ENCODE data around the gene SDR42E1.
A peak's percentile ranks its signal among the peaks of the same experiment; 100 is the strongest.

SDR42E1 gene

DNA sequence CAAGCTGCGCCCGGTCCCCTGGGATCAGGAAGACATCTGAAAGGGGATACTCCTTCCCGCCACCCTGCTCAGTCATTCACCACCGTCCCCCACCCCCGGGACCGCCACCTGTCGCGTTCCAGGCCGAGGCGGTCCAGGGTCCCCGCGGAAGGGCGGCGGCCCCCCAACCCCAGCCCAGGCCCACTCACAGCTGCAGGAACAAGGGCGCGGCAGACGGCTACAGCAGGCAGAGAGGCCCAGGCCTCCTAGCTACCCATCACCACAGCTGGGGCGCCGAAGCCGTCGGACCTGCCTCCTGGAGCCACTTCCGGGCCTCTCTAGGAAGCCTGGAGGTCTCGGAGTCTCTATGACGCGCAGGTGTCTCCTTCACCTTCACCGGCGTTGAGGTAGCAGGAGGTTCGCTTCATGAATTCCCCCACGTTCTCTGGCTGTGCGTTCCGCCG is at the start of gene SDR42E1:
Gene SDR42E1 (minus strand): TSS at position 272 of the 443 bp plus-strand sequence. CDS start 10,612 bp downstream, outside the sequence.
- Histone ChIP-seq H3K4me1 (ENCODE audit: control insufficient read depth, insufficient read depth, low read length) (no peaks in the 10 kb centered on the region), H3K9ac (ENCODE audit: low read depth, low read length) (no peak within 1 kb of the TSS), H3K9me3 (ENCODE audit: control insufficient read depth, insufficient read depth, low read length) (peaks cover 21% of the 10 kb centered on the region), H3K27me3 (ENCODE audit: control insufficient read depth, insufficient read depth, low read length) (no peaks in the 10 kb centered on the region), H3K27ac (ENCODE audit: low read depth, low read length) (no peak within 1 kb of the TSS), H3K4me3 (ENCODE audit: low read depth, low read length) (no peak within 1 kb of the TSS), H3K36me3 (ENCODE audit: control insufficient read depth, insufficient read depth, low read length) (no peaks in the 10 kb centered on the region)

DNA sequence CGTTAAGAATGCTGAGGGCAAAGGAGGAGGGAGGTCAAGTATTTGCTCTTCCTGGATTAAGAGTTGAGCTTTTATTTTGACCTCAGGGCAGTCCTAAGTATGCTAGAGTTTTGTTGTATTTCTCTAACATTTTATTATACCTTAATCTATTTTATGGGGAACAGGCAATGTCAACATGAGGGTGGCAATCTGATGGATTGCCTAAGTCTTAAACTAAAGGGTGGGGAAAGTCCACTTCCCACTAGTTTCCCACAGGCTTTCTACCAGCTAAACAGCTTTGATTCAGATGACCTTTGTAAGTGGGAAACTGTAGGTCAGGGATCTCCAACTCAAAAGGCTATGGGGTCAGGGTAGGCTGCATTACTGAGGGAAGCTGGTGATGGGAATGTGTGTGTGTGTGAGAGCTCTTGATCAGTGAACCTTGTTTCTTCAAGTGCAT is 48.7 kb upstream of the SDR42E1 start:
- Histone ChIP-seq H3K9ac (ENCODE audit: low read depth, low read length) (no peak overlapping the region), H3K27ac (ENCODE audit: low read depth, low read length) (no peak overlapping the region), H3K4me3 (ENCODE audit: low read depth, low read length) (no peak overlapping the region), H3K36me3 (ENCODE audit: control insufficient read depth, insufficient read depth, low read length) (no peaks in the 10 kb centered on the region), H3K9me3 (ENCODE audit: control insufficient read depth, insufficient read depth, low read length) (no peaks in the 10 kb centered on the region), H3K27me3 (ENCODE audit: control insufficient read depth, insufficient read depth, low read length) (no peaks in the 10 kb centered on the region), H3K4me1 (ENCODE audit: control insufficient read depth, insufficient read depth, low read length) (no peaks in the 10 kb centered on the region)

DNA sequence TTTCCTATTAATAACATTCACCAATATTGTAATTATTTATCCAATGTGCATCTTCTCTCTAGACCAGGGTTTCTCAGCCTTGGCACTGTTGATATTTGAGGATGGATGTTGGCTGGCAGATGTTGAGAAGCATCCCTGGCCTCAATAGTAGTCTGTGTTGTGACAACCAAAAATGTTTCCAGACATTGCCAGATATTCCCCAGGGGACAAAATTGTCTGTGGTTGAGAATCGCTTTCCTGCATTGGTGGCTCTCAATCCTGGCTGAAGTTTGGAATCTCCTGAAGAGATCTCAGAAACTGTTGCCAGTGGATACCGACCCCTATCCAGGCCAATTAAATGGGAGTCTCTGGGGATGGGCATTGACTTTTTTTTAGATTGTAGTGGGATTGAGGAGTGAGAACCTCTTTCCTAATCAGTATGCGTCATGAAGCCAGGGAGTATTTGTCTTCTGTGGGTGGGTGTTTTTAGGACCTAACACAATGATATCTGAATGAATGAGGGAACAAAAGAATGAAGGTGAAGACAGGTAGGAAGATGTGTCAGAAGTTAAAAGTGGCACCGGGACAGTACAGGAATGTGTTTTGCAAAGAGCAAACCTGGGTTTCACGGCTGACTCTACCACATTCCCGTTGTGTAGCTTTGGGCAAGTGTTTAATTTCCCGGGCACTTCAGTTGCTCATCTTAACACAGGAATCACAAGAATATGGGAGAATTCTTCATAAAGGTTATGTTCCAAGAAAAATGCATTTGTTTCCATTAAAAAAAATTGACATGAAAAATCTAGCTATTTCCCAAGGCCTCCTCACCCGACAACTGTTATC is 48.1 kb upstream of the SDR42E1 start:
- Histone ChIP-seq H3K36me3 (ENCODE audit: control insufficient read depth, insufficient read depth, low read length) (no peaks in the 10 kb centered on the region), H3K9me3 (ENCODE audit: control insufficient read depth, insufficient read depth, low read length) (no peaks in the 10 kb centered on the region), H3K4me1 (ENCODE audit: control insufficient read depth, insufficient read depth, low read length) (no peaks in the 10 kb centered on the region), H3K9ac (ENCODE audit: low read depth, low read length) (no peak overlapping the region), H3K4me3 (ENCODE audit: low read depth, low read length) (no peak overlapping the region), H3K27me3 (ENCODE audit: control insufficient read depth, insufficient read depth, low read length) (no peaks in the 10 kb centered on the region), H3K27ac (ENCODE audit: low read depth, low read length) (no peak overlapping the region)

GRCh38 chr16:82056550-82056896 is 45.3 kb upstream of the SDR42E1 start:
- Histone ChIP-seq H3K4me1 (ENCODE audit: control insufficient read depth, insufficient read depth, low read length) (no peaks in the 10 kb centered on the region), H3K9me3 (ENCODE audit: control insufficient read depth, insufficient read depth, low read length) (no peaks in the 10 kb centered on the region), H3K27ac (ENCODE audit: low read depth, low read length) (no peak overlapping the region), H3K9ac (ENCODE audit: low read depth, low read length) (no peak overlapping the region), H3K4me3 (ENCODE audit: low read depth, low read length) (no peak overlapping the region), H3K36me3 (ENCODE audit: control insufficient read depth, insufficient read depth, low read length) (no peaks in the 10 kb centered on the region), H3K27me3 (ENCODE audit: control insufficient read depth, insufficient read depth, low read length) (no peaks in the 10 kb centered on the region)

DNA sequence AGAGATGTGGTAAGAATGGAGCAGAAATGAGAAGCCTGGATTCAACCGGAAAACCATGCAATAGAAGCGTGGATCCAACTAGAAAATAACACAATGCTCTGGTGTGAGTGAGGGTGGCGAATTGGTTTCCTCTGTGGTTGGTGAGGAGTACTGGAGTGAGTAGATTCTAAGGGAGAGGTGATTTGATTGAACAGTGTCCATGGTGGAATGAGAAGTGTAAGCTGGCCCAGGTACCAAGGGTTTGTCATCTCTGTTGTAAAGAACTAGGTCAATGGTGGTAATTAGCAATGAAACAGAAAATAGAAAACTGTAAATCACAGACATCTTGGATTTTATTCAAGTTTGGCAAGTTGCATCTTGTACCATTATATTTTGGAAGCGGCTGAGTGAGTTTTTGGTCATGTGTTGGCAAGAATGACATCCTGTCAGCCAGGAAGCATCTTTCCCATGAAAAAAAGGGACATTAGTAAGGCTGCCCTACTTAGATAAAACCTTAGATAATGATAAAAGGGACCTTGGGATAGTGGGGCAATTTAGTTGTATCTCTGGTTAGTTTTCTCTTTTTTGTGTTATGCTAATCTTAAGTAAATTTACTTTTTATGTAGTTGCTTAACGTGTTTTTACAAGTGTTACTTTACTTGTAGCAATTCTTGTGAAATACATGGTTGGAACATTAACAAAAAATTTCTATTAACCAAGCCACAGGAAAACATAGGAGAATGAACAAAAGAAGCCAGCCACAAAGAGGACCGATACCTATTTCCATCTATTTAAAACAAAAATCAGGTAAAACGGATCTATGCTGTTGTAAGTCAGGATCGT is 44.7 kb upstream of the SDR42E1 start:
- Histone ChIP-seq H3K36me3 (ENCODE audit: control insufficient read depth, insufficient read depth, low read length) (no peaks in the 10 kb centered on the region), H3K27me3 (ENCODE audit: control insufficient read depth, insufficient read depth, low read length) (no peaks in the 10 kb centered on the region), H3K4me1 (ENCODE audit: control insufficient read depth, insufficient read depth, low read length) (no peaks in the 10 kb centered on the region), H3K27ac (ENCODE audit: low read depth, low read length) (no peak overlapping the region), H3K9ac (ENCODE audit: low read depth, low read length) (no peak overlapping the region), H3K9me3 (ENCODE audit: control insufficient read depth, insufficient read depth, low read length) (no peaks in the 10 kb centered on the region), H3K4me3 (ENCODE audit: low read depth, low read length) (no peak overlapping the region)

- H3K4me1 ChIP-seq (ENCODE audit: control insufficient read depth, insufficient read depth, low read length) = no peaks in the 10 kb centered on the region
Observed at GRCh38 chr16:82055117-82055516, 43.8 kb upstream of the SDR42E1 start.

DNA sequence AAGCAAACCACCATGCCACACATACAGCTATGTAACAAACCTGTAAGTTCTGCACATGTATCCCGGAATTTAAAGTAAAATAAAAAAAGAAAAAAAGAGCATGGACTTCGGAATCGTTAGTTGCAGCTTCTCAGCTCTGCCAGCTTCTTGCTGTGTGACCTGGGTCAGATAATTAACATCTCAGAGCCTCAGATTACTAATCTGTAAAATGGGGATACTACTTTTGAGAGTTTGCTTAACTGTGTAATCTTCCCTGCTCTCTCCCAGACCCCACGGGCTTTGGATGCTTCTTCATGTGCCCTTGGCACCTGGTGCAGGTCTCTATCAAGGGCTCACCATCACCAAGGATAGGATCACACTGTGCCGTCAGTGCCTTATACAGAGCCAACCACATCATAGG is 40.4 kb upstream of the SDR42E1 start:
- H3K27ac ChIP-seq (ENCODE audit: low read depth, low read length) = no peak overlapping the region
- H3K9me3 ChIP-seq (ENCODE audit: control insufficient read depth, insufficient read depth, low read length) = no peaks in the 10 kb centered on the region
- H3K27me3 ChIP-seq (ENCODE audit: control insufficient read depth, insufficient read depth, low read length) = no peaks in the 10 kb centered on the region
- H3K36me3 ChIP-seq (ENCODE audit: control insufficient read depth, insufficient read depth, low read length) = no peaks in the 10 kb centered on the region
- H3K9ac ChIP-seq (ENCODE audit: low read depth, low read length) = no peak overlapping the region
- no peak overlapping the region for H3K4me3 ChIP-seq (ENCODE audit: low read depth, low read length)
- no peaks in the 10 kb centered on the region for H3K4me1 ChIP-seq (ENCODE audit: control insufficient read depth, insufficient read depth, low read length)

More at GRCh38 chr16:82055117-82055516, 43.8 kb upstream of the SDR42E1 start:
- no peaks in the 10 kb centered on the region for H3K36me3 ChIP-seq (ENCODE audit: control insufficient read depth, insufficient read depth, low read length)
- H3K9me3 ChIP-seq (ENCODE audit: control insufficient read depth, insufficient read depth, low read length) = no peaks in the 10 kb centered on the region
- no peak overlapping the region for H3K9ac ChIP-seq (ENCODE audit: low read depth, low read length)
- H3K4me3 ChIP-seq (ENCODE audit: low read depth, low read length) = no peak overlapping the region
- no peaks in the 10 kb centered on the region for H3K27me3 ChIP-seq (ENCODE audit: control insufficient read depth, insufficient read depth, low read length)
- no peak overlapping the region for H3K27ac ChIP-seq (ENCODE audit: low read depth, low read length)

- H3K4me3 ChIP-seq (ENCODE audit: low read depth, low read length) = no peak overlapping the region
- no peaks in the 10 kb centered on the region for H3K27me3 ChIP-seq (ENCODE audit: control insufficient read depth, insufficient read depth, low read length)
- no peaks in the 10 kb centered on the region for H3K4me1 ChIP-seq (ENCODE audit: control insufficient read depth, insufficient read depth, low read length)
- H3K9me3 ChIP-seq (ENCODE audit: control insufficient read depth, insufficient read depth, low read length) = no peaks in the 10 kb centered on the region
- no peak overlapping the region for H3K27ac ChIP-seq (ENCODE audit: low read depth, low read length)
- no peaks in the 10 kb centered on the region for H3K36me3 ChIP-seq (ENCODE audit: control insufficient read depth, insufficient read depth, low read length)
- no peak overlapping the region for H3K9ac ChIP-seq (ENCODE audit: low read depth, low read length)
Observed at GRCh38 chr16:82050909-82051357, 39.7 kb upstream of the SDR42E1 start.

DNA sequence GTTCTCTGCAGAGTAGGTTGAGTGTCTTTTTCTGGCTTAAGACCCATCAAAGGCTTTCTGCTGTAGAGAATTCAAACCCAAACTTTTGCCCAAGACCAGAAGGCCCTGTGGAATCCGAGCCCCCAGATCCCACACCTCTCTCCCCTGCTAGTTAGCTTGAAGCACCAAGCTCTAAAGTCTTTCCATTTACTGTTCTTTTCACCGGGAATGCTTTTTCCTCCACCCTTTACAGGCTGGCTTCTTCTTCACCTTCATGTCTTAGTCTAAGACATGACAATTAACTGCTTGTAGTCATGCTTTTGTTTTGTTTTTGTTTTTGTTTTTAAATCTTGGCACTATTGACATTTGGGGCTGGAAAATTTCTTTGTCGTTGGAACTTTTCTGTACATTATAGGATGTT is 39.2 kb upstream of the SDR42E1 start:
- Histone ChIP-seq H3K4me1 (ENCODE audit: control insufficient read depth, insufficient read depth, low read length) (no peaks in the 10 kb centered on the region), H3K27ac (ENCODE audit: low read depth, low read length) (peak overlapping the region; percentile 3), H3K27me3 (ENCODE audit: control insufficient read depth, insufficient read depth, low read length) (no peaks in the 10 kb centered on the region), H3K9me3 (ENCODE audit: control insufficient read depth, insufficient read depth, low read length) (no peaks in the 10 kb centered on the region), H3K4me3 (ENCODE audit: low read depth, low read length) (no peak overlapping the region), H3K9ac (ENCODE audit: low read depth, low read length) (no peak overlapping the region), H3K36me3 (ENCODE audit: control insufficient read depth, insufficient read depth, low read length) (no peaks in the 10 kb centered on the region)

GRCh38 chr16:82049484-82049883 is 38.2 kb upstream of the SDR42E1 start:
- H3K27ac ChIP-seq (ENCODE audit: low read depth, low read length) = no peak overlapping the region

GRCh38 chr16:82047787-82048186 is 36.5 kb upstream of the SDR42E1 start:
- no peaks in the 10 kb centered on the region for H3K27me3 ChIP-seq (ENCODE audit: control insufficient read depth, insufficient read depth, low read length)
- no peak overlapping the region for H3K9ac ChIP-seq (ENCODE audit: low read depth, low read length)

More at GRCh38 chr16:82049484-82049883, 38.2 kb upstream of the SDR42E1 start:
- no peaks in the 10 kb centered on the region for H3K4me1 ChIP-seq (ENCODE audit: control insufficient read depth, insufficient read depth, low read length)
- H3K4me3 ChIP-seq (ENCODE audit: low read depth, low read length) = no peak overlapping the region
- H3K9me3 ChIP-seq (ENCODE audit: control insufficient read depth, insufficient read depth, low read length) = no peaks in the 10 kb centered on the region
- H3K9ac ChIP-seq (ENCODE audit: low read depth, low read length) = no peak overlapping the region
- H3K27me3 ChIP-seq (ENCODE audit: control insufficient read depth, insufficient read depth, low read length) = no peaks in the 10 kb centered on the region
- no peaks in the 10 kb centered on the region for H3K36me3 ChIP-seq (ENCODE audit: control insufficient read depth, insufficient read depth, low read length)

More at GRCh38 chr16:82047787-82048186, 36.5 kb upstream of the SDR42E1 start:
- Histone ChIP-seq H3K4me1 (ENCODE audit: control insufficient read depth, insufficient read depth, low read length) (no peaks in the 10 kb centered on the region), H3K4me3 (ENCODE audit: low read depth, low read length) (no peak overlapping the region), H3K36me3 (ENCODE audit: control insufficient read depth, insufficient read depth, low read length) (no peaks in the 10 kb centered on the region), H3K9me3 (ENCODE audit: control insufficient read depth, insufficient read depth, low read length) (no peaks in the 10 kb centered on the region), H3K27ac (ENCODE audit: low read depth, low read length) (no peak overlapping the region)

All from HUES48 (cell line).